ENCODE results near the gene CDHR4.

DNA sequence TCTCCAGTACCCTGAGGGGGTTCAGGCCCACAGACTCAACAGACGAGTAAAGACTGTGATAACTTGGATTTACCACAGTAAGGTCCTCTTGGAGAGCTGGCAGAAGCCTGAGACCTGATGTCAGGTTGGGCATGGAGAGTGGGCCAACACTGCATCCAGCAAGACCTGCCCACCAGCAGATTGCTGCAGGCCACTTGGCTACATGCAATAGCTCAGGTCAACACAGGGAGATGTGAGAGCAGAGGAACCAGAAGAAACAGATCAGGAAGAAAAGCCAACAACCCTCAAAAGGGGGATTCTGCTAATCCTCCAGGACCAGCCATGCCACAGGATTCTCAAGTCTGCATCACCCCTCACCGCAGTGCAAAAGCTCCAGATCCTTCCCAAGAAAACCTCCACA is 11.6 kb downstream of the CDHR4 start:
- TF ChIP-seq EZH2phosphoT487 (IDR thresholded peaks at IDR 0.05; ENCODE audit: insufficient read depth, low read depth) (no peak), EZH2 (IDR thresholded peaks at IDR 0.05; ENCODE audit: insufficient read depth, poor library complexity, severe bottlenecking) (no peak)
